Right hindlimb (tissue), 1 donor: ENCODE measurements around the gene GDPD4.
A peak's percentile ranks its signal among the peaks of the same experiment; 100 is the strongest.

Source experiments
- DNase-seq: peaks from one replicate; pipeline ENCODE4 v3.0.0-alpha.2; 2018

The GDPD4 gene

GRCh38 chr11:77188633-77189491 lies 112.6 kb downstream of the GDPD4 start:
- peak; percentile 58 for DNase-seq

DNA sequence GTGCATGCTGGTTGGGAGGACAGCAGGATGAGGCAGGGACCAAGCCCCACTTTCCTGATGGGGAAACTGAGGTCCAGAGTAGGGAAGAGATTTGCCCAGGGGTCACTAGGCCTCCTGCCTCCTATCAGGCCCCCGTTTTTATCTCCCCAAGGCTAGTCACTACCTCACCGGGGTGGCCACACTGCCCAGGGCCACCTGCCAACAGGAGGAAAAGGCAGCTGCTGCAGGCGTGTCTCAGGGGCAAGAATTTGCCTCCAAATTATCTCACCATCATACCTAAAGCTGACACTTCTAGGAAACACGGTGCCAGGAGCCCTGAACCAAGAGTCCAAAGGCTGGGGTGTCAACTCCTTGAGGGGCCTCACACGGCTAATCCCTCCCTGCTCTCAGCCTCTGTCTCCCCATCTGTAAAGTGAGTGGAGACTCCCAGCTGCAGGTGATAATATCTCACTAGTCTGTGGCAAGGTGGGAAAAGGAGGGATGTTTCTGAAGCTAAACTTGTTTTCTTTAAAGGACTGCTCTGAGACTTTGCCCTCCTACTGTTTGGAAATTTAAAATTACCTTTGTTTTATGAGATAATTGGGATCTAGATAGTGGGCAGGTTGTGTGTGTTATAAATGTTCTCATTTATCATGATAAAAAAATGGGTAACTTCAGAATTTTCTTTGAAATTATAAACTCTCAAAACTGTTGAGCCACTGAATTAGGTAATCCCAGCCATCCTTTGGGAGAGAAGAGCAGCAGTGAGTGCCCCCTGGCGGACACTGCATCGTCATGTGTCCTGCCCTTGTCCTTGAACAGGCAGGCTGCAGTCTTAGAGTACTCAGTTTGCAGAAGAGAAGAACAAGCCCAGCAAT lies 113.5 kb downstream of the GDPD4 start:
- DNase-seq, result peak; percentile 83

DNA sequence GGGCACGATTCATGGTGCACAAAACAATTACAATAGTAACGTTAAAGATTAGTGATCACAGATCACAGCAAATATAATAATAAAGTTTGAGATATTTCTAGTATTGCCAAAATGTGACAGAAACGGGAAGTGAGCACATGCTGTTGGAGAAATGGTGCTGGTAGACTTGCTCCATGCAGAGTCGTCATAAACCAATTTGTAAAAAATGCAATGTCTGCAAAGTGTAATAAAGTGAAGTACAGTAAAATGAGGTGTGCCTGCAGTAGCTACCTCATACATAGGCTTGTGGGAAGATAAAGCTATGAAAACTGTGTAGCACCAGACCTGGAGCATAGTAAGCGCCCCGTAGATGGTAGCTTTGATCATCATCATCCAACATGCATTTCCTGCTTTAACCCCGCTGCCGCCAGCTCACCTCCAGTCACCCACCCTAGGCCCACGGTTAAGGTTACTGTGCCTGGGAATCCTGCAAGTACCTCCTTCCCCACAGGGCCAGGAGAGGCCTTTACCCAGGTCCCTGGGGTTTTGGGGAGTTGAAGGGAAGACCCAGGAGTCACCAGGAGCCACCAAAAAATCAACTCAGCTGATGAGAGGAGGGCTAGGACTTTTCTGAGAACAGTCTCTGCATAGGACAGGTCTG lies 114.3 kb downstream of the GDPD4 start:
- DNase-seq, result no peak

DNA sequence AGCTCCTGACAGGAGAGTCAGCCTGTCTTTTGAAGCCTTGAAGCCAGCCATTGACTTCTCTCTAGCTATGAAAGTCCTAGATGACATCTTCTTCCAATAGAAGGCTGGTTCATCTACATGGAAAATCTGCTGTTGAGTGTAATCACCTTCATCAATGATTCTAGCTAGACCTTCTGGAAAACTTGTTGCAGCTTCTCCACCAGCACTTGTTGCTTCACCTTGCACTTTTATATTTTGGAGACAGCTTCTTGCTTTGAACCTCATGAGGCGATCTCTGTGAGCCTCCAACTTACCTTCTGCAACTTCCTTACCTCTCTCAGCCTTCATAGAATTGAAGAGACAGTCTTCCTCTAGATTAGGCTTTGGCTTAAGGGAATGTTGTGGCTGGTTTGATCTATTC lies 115.2 kb downstream of the GDPD4 start:
- DNase-seq, result no peak

GRCh38 chr11:77184136-77184860 lies 117.2 kb downstream of the GDPD4 start:
- DNase-seq, result no peak

DNA sequence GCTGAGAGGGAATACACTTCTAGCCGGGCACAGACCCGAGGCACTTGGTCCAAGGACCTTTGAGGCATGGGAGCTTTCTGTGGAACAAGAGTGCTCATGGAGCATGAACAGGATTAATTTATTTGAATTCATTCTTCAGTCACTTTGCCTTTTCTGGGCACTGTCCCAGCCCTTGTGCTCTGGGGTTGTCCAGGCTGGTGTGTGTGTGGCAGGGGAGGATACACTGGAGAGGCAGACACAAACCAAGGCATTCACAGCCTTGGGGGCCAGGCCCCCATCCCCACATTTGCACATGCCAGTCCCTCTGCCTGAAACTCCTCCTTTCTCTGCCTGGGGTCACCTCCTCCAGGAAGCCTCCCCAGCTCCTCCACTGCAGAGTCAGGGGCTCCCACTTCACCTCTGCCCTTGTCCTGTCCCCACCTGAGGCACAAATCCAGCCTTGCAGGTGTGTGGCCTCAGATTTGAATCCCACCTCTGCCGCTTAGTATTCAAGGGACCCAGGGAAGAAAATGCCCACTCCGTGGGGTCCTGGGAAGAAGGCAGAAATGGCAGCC lies 118.0 kb downstream of the GDPD4 start:
- no peak for DNase-seq

DNA sequence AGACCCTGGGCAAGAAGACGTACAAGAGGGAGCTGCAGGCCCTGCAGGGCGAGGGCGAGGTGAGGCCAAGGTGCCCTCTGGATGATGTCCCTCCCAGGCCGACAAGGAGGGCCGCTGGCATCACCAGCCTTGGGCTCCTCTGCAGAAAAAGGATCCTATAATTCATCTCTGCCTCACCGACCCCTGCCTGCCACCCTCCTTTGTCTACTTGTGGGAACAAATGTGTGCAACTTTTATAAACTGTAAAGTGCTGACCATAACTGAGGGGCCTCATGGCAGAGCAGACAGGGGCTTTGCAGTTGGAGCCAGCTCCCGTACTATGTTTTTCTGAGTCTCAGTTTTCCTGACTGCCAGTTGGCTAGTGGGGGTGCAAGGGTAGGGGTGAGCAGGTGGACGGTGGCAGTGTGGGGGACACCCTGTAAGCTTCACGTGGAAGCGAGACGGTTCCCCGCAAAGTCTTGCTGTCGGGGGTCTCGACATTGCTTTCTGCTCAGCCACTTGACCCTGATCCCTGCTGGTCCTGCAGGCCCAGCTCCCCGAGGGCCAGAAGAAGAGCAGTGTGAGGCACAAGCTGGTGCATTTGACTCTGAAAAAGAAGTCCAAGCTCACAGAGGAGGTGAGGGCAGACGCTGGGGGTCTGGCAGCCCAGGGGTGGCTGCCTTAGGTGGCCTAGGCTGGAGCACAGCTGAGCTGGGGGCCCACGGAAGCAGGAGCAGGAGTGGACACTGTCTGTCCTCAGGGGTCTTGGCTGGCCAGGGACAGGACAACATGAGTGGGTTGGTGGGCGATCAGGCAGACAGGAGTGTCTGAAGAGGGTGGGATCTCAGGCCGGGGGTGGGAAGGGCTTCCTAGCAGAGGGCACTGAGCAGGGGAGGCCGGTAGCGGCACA lies 118.7 kb downstream of the GDPD4 start:
- no peak for DNase-seq

GRCh38 chr11:77181799-77182541 lies 119.5 kb downstream of the GDPD4 start:
- no peak for DNase-seq

GRCh38 chr11:77181226-77181625 lies 120.3 kb downstream of the GDPD4 start:
- DNase-seq, result no peak

DNA sequence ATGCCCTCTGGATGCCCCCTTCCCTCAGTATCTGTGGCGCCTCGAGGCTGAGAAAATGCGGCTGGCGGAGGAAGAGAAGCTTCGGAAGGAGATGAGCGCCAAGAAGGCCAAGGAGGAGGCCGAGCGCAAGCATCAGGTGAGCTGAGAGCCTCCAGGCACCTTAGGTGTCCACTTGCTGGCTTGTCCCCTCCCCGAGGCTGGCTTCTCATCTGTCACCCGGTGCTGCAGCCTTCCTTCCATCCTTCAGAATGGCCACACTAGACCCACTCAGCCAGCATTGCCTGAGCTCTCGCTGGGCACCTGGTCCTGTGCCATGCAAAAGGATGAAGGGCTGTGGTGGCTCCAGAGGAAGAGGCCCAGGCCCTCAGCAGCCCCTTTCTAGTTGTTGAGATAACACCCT lies 121.1 kb downstream of the GDPD4 start:
- DNase-seq, result no peak

DNA sequence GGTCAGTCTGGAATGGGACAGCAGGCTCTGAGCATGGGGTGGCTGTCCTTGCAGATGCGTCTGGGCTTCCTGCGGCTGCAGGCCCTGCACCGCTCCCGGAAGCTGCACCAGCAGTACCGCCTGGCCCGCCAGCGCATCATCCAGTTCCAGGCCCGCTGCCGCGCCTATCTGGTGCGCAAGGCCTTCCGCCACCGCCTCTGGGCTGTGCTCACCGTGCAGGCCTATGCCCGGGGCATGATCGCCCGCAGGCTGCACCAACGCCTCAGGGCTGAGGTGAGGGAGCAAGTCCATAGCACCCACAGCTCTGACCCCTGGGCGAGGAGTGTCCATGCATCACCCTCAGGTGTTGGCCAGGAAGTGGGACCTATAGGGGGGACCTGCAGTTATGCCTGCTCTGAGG lies 121.8 kb downstream of the GDPD4 start:
- DNase-seq, result no peak

DNA sequence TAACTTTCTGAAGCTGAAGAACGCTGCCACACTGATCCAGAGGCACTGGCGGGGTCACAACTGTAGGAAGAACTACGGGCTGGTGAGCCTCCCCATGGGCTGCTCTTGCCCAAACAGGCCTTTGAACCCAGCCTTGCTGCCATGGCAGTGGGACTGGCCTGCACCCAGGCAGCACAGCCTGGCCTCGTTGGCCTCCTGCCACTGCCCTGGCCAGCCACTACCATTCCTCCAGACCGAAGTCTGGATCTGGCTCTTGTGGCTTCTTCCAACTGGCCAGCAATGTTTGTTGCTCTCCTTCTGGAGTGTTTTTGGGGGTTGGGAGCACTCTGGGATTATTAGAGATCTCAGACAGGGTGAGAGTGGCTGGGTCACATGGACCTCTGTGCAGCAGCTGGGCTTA lies 122.4 kb downstream of the GDPD4 start:
- no peak for DNase-seq

DNA sequence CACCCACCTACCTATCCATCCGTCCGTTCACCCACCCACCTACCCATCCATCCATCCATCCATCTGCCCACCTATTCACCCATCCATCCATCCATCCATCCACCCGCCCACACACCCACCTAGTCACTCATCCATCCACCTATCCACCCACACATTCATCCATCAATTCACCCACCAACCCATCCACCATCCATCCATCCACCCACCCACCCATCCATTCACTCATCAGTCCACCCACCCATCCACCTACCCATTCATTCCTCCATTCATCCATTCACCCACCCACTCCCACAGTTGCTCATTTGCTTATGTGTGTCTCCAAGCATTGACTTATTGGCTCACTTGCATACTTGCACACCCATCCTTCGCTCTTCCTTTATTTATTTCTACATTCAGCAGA lies 123.3 kb downstream of the GDPD4 start:
- DNase-seq, result no peak

DNA sequence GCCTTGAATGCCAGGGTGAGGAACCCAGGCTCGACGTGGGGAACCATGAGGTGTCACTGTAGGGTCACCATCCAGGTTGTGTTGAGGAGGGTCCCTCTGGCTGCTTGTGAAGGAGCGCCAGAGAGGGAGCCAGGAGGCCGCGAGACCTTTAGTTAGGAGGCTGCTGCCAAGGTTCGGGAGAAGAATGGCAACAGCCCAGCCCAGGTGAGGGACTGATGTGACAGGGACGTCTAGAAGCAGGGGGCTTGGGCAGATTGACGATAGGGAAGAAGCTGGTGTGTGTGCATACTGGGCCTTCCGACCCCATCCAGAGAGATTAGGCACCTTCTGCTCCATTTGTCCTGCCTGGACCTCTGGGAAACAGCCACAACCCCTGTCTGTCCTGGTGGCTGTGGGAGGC lies 124.5 kb downstream of the GDPD4 start:
- no peak for DNase-seq

DNA sequence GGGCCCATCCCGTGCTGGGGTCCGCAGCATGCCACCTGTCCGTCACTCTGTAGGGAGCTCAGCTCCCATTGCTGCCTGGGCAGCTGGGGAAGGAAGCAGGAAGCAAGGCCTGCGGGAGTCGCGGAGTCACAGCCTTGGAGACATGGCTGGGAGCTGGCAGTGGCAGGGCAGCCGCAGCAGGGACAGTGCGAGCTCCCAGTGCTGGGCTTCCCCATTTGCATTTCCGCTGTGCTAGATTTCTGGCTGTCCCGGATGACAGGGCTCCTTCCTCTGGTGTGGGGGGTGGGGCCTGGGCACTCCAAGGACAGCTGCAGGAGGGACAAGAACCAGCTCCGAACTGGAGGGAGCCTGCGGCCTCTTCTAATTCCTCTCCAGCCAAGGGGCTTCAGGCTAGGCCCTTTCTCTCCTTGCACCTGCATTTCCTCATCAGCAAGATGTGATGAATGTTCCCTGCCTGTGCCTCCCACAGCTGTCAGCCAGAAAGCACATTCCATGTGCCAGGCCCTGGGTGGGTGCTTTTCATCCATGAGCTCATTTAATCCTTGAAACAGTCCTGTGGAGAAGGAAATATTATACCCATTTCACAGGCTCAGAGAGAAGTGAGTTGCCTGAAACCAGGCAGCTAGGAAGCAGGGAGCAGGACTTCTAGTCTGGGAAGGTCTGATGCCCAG lies 125.5 kb downstream of the GDPD4 start:
- peak; percentile 56 for DNase-seq

GRCh38 chr11:77175021-77175842 lies 126.3 kb downstream of the GDPD4 start:
- no peak for DNase-seq

DNA sequence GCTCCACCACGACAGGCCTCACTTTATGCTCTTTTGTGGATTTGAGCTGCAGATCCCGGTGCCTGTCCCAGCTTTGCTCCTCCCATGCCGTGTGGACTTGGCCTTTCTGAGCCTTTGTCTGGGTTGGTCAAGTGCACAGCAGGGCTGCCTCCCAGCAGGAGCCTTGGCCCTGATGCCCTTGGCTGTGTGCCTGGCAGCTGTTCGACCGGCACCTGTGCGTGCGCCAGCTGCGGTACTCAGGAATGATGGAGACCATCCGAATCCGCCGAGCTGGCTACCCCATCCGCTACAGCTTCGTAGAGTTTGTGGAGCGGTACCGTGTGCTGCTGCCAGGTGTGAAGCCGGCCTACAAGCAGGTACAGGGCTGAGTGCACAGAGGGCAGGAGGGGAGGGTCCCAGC lies 126.9 kb downstream of the GDPD4 start:
- DNase-seq, result peak; percentile 75

- no peak for DNase-seq
Measured at GRCh38 chr11:77173494-77173893, 128.0 kb downstream of the GDPD4 start.

DNA sequence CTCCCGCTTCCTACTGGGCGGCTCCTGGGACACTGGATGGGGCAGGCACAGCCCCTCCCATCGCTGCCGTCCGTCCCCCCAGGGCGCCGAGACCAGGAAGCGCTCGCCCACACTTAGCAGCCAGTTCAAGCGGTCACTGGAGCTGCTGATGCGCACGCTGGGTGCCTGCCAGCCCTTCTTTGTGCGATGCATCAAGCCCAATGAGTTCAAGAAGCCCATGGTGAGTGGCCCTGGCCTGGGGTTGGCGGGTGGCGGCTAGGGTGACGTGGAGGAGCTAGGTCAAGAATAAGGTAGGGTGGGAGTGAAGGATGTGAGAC lies 128.9 kb downstream of the GDPD4 start:
- no peak for DNase-seq
